ENCODE results near the gene ZMIZ1. TPM values are rescaled to one million over a fixed set of nuclear protein-coding genes. Genes with fewer than 3 reads are reported as not detected.

Gene ZMIZ1
- total RNA-seq, 1 donor from 2014 or later: 6.3 TPM

DNA sequence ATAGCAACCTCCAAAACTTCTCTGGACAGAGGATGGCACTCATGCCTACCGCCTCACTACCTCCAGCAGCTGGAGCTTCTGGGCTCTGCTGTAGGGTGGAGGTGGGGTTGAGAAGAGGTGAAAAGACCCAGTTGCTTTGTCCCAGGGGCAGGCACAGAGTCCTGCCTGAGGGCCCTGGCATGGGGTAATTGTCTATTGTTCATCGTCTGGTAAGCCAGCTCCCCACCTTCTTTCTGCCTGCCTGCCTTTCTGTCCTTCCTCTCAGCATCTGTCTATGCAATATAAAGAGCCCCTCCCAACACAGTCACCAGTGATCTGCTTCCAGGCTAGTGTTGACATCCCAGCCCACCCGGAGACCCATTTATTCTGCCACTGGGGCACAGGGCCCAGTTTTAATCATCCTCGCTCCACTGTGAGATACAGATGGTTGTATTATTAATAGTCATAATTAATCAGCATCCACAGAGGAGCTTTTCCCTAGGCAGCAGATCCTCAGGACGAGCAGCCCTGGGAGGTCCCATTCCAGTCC, 39.0 kb downstream of the ZMIZ1 start:
- Histone ChIP-seq H3K36me3 (ENCODE audit: control insufficient read depth, insufficient read depth, low read length) (peaks cover 5% of the 10 kb centered on the region), H3K4me3 (ENCODE audit: low read depth, low read length) (no peak overlapping the region)
- TF ChIP-seq, protein P1, sequence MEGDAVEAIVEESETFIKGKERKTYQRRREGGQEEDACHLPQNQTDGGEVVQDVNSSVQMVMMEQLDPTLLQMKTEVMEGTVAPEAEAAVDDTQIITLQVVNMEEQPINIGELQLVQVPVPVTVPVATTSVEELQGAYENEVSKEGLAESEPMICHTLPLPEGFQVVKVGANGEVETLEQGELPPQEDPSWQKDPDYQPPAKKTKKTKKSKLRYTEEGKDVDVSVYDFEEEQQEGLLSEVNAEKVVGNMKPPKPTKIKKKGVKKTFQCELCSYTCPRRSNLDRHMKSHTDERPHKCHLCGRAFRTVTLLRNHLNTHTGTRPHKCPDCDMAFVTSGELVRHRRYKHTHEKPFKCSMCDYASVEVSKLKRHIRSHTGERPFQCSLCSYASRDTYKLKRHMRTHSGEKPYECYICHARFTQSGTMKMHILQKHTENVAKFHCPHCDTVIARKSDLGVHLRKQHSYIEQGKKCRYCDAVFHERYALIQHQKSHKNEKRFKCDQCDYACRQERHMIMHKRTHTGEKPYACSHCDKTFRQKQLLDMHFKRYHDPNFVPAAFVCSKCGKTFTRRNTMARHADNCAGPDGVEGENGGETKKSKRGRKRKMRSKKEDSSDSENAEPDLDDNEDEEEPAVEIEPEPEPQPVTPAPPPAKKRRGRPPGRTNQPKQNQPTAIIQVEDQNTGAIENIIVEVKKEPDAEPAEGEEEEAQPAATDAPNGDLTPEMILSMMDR (IDR thresholded peaks at IDR 0.05; ENCODE audit: insufficient read depth, low read length, severe bottlenecking): no peak

DNA sequence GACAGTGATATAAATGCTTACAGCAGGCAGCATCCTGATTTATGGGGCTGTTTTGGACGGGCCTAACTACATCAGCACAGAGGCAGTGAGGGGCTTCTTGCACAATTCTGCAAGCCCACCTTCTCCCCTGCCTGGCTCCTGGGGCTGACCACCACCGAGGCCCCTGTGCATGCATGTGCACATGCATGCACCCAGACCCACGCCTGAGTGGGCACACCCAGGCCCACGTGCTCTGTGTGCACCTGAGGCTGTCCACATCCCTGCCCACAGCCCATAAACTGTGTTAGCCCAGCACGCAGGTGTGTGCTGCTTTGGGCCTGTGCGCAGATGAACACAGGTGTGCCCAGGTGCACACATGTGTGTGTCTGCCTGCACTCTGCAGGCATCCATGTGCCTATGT, 40.0 kb downstream of the ZMIZ1 start:
- FAIRE-seq (no peak), DNase-seq (ENCODE audit: low read depth) (no peak)

More for the DNA sequence above, 39.0 kb downstream of the ZMIZ1 start:
- FAIRE-seq (no peak), DNase-seq (ENCODE audit: low read depth) (no peak)
- no peaks in the 10 kb centered on the region for H3K27me3 ChIP-seq (ENCODE audit: control insufficient read depth, insufficient read depth, low read length)

DNA sequence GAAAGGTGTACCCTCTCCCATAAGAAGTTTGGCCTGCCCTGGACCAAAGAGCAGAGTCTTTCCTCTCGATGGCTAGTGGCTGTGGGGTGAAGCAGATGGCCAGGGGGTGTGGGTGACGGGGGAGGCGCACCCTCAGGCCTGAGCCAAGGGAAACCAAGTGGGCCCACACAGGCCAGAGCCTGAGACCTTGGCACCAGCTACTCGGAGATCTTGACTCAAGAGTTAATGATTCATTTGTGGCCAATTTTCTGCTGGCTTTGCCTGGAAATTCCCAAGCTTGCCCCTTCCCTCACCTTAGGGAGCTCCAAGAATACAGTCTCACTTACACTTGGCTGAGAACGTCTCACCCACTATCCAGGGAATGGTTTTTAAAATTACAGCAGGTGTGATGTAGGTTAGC, 42.7 kb downstream of the ZMIZ1 start:
- FAIRE-seq (no peak), DNase-seq (ENCODE audit: low read depth) (peak; percentile 84)
- Histone ChIP-seq H3K4me3 (ENCODE audit: low read depth, low read length) (no peak overlapping the region), H3K36me3 (ENCODE audit: control insufficient read depth, insufficient read depth, low read length) (peaks cover 6% of the 10 kb centered on the region), H3K27me3 (ENCODE audit: control insufficient read depth, insufficient read depth, low read length) (no peaks in the 10 kb centered on the region)
- TF ChIP-seq, protein P1 (IDR thresholded peaks at IDR 0.05; ENCODE audit: insufficient read depth, low read length, severe bottlenecking): no peak

More for the DNA sequence above, 40.0 kb downstream of the ZMIZ1 start:
- Histone ChIP-seq H3K36me3 (ENCODE audit: control insufficient read depth, insufficient read depth, low read length) (peaks cover 5% of the 10 kb centered on the region), H3K4me3 (ENCODE audit: low read depth, low read length) (no peak overlapping the region), H3K27me3 (ENCODE audit: control insufficient read depth, insufficient read depth, low read length) (no peaks in the 10 kb centered on the region)
- TF ChIP-seq, protein P1 (IDR thresholded peaks at IDR 0.05; ENCODE audit: insufficient read depth, low read length, severe bottlenecking): no peak

DNA sequence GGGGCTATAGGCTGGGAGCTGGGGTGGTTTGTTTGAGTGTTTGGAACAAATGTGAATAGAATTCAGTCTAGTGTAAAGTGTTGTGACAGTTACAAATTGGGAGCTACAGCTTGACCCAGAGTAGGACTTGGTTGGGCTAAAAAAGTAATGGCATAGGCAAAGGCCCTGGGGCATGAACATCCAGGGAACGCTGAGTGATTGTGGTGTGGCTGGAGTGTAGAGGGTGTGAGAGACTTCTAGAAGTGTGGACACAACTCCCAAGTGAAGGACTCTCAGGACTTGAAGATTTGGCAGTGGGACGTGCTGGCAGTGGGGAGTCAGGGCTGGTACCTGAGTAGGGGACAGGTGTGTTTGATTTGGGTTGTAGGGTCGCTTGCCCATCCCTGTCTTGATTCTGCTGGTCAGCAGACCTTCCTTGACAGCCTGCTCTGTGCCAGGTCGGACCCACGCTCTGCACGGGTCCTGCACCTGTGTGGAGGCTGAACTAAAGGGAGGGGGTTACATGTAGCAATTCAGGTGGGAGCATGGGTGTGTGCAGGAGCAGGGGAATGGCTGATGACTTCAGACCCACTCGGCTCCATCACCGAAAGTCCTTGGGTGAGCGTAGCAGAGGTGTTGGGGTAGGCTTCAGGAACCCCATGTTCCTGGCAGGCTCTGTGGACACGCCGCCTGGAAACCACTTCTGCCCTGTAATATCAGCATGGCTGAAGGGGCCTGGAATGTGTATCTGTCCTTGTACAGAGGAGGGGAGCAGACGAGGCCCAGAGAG, 43.3 kb downstream of the ZMIZ1 start:
- Histone ChIP-seq H3K27me3 (ENCODE audit: control insufficient read depth, insufficient read depth, low read length) (no peaks in the 10 kb centered on the region), H3K36me3 (ENCODE audit: control insufficient read depth, insufficient read depth, low read length) (peaks cover 4% of the 10 kb centered on the region), H3K4me3 (ENCODE audit: low read depth, low read length) (no peak overlapping the region)
- TF ChIP-seq, protein P1 (IDR thresholded peaks at IDR 0.05; ENCODE audit: insufficient read depth, low read length, severe bottlenecking): no peak
- no peak for FAIRE-seq
- no peak for DNase-seq (ENCODE audit: low read depth)

DNA sequence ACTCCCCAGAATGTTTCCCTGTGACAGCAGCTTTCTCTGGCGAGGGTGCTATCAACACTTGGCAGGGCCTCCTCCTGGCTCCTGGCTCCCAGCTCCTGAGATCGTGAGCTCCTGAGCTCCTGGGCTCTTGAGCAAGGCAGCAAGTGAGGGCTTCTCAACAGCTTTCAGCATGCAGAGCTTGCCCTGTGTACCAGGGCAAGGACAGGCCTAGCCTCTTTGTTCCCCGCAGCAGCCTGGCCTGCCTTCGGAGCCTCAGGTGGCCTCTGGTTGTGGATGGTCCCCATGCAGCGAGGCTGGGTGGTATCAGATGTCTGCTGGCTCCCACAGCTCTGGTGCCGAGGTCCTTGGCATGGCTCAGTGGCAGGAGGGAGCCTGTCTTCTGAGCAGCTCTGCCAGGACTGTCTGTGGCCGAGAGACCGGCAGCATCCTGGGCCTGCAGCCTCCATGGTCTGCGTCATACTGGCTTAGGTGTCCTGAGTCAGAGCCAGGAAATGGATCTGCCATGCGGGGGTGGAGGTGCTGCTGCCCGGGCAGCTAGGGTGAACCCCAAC, 44.2 kb downstream of the ZMIZ1 start:
- Histone ChIP-seq H3K27me3 (ENCODE audit: control insufficient read depth, insufficient read depth, low read length) (no peaks in the 10 kb centered on the region), H3K36me3 (ENCODE audit: control insufficient read depth, insufficient read depth, low read length) (peaks cover 4% of the 10 kb centered on the region), H3K4me3 (ENCODE audit: low read depth, low read length) (no peak overlapping the region)
- peak; percentile 36 for FAIRE-seq
- peak; percentile 91 for DNase-seq (ENCODE audit: low read depth)
- TF ChIP-seq, protein P1 (IDR thresholded peaks at IDR 0.05; ENCODE audit: insufficient read depth, low read length, severe bottlenecking): no peak

Measured in bronchial epithelial cell (primary cell).